ENCODE results near the gene PNPT1. TPM values are rescaled to one million over a fixed set of nuclear protein-coding genes. Genes with fewer than 3 reads are reported as not detected.

The PNPT1 gene
- total and polyA plus RNA-seq, 2 donors from 2014 or later = 9.0 to 19.8 TPM

DNA sequence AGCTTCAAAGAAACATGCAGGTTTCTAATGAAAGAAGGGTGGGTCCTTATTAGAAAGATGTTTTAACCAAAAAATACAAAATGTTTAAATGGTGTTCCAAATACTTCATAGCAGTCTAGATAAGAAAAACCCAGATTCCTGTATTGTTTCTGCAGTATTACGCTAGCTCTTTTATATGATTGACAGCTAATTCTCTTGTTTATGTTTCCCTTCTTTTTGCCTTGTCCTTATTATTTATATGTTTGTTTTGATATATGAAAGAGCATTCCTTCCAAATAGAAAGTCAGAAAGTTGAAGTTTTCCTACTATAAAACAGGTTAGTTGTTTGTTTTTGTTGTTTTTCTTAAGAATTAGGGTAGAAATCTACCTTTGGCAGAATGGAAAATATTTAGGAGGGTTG lies 41.1 kb upstream of the PNPT1 start:
- no peaks in the 10 kb centered on the region for H3K4me1 ChIP-seq (ENCODE audit: control insufficient read depth in 2 of 3, insufficient read depth in 2 of 3, low read depth in 1 of 3, low read length in 3 of 3)
- DNase-seq = no peak
- H3K4me3 ChIP-seq (ENCODE audit: low read length in 3 of 3) = no peak overlapping the region
- H3K36me3 ChIP-seq (ENCODE audit: control insufficient read depth in 2 of 3, insufficient read depth in 3 of 3, low read length in 3 of 3) = no peaks in the 10 kb centered on the region
- no peaks in the 10 kb centered on the region for H3K27me3 ChIP-seq (ENCODE audit: control insufficient read depth, insufficient read depth, low read length)
- TF ChIP-seq, protein P1, sequence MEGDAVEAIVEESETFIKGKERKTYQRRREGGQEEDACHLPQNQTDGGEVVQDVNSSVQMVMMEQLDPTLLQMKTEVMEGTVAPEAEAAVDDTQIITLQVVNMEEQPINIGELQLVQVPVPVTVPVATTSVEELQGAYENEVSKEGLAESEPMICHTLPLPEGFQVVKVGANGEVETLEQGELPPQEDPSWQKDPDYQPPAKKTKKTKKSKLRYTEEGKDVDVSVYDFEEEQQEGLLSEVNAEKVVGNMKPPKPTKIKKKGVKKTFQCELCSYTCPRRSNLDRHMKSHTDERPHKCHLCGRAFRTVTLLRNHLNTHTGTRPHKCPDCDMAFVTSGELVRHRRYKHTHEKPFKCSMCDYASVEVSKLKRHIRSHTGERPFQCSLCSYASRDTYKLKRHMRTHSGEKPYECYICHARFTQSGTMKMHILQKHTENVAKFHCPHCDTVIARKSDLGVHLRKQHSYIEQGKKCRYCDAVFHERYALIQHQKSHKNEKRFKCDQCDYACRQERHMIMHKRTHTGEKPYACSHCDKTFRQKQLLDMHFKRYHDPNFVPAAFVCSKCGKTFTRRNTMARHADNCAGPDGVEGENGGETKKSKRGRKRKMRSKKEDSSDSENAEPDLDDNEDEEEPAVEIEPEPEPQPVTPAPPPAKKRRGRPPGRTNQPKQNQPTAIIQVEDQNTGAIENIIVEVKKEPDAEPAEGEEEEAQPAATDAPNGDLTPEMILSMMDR (IDR thresholded peaks at IDR 0.05; ENCODE audit: borderline replicate concordance, extremely low read depth, insufficient read depth) = no peak
- intact Hi-C loops (cut with DNase I) = no loop called here
- H3K9ac ChIP-seq (ENCODE audit: low read length in 3 of 3) = no peak overlapping the region
- FAIRE-seq = no peak
- H3K9me3 ChIP-seq (ENCODE audit: control insufficient read depth in 2 of 3, insufficient read depth in 1 of 3, low read length in 3 of 3) = no peaks in the 10 kb centered on the region
- H3K27ac ChIP-seq (ENCODE audit: low read depth in 2 of 2, low read length in 2 of 2) = no peak overlapping the region

DNA sequence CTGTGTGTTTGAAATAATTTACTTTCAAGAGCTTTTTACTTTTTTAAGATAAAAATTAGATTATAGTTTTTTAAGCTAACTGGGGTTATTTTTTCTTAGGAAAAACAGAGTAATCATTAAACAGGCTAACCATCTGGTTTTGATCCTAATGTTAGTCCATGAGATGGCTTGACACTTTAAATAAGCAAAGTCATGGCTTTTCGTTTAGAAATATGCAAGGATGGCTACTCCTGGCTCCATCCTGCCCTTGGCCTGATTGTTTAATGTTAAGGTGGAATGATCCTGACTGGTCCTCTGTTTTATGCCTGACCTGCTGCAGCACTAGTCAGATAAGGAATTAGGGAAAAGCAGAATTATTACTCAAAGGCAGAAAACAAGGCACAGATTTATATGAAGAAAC lies 39.7 kb upstream of the PNPT1 start:
- Histone ChIP-seq H3K9me3 (ENCODE audit: control insufficient read depth in 2 of 3, insufficient read depth in 1 of 3, low read length in 3 of 3) (no peaks in the 10 kb centered on the region), H3K9ac (ENCODE audit: low read length in 3 of 3) (no peak overlapping the region), H3K4me1 (ENCODE audit: control insufficient read depth in 2 of 3, insufficient read depth in 2 of 3, low read depth in 1 of 3, low read length in 3 of 3) (no peaks in the 10 kb centered on the region), H3K27me3 (ENCODE audit: control insufficient read depth, insufficient read depth, low read length) (no peaks in the 10 kb centered on the region), H3K4me3 (ENCODE audit: low read length in 3 of 3) (no peak overlapping the region), H3K36me3 (ENCODE audit: control insufficient read depth in 2 of 3, insufficient read depth in 3 of 3, low read length in 3 of 3) (no peaks in the 10 kb centered on the region), H3K27ac (ENCODE audit: low read depth in 2 of 2, low read length in 2 of 2) (no peak overlapping the region)
- no peak for DNase-seq
- no peak for FAIRE-seq
- TF ChIP-seq, protein P1 (IDR thresholded peaks at IDR 0.05; ENCODE audit: borderline replicate concordance, extremely low read depth, insufficient read depth) = no peak
- intact Hi-C loops (cut with DNase I) = no loop called here

DNA sequence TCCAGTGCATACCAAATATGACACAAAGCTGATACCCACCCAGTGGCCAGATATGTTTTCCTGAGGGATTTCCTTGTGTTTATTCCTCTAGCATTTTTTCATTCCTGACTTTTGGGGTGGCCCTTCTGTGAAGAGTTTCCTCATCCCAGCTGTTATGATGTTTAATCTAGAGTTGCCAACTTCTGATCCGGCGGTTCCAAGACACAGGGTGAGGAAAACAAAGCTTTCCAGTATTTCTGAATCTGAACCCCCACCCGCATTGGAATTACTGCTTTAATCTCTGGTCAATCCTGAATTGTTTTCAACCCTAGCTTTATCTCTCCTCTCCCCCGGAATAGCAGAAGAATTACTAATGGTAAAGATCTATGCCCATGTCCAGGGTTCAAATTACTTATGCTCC lies 39.2 kb upstream of the PNPT1 start:
- no peak for FAIRE-seq
- H3K4me3 ChIP-seq (ENCODE audit: low read length in 3 of 3) = no peak overlapping the region
- no peak for DNase-seq
- H3K27me3 ChIP-seq (ENCODE audit: control insufficient read depth, insufficient read depth, low read length) = no peaks in the 10 kb centered on the region
- intact Hi-C loops (cut with DNase I) = no loop called here
- no peaks in the 10 kb centered on the region for H3K4me1 ChIP-seq (ENCODE audit: control insufficient read depth in 2 of 3, insufficient read depth in 2 of 3, low read depth in 1 of 3, low read length in 3 of 3)
- H3K27ac ChIP-seq (ENCODE audit: low read depth in 2 of 2, low read length in 2 of 2) = no peak overlapping the region
- no peaks in the 10 kb centered on the region for H3K36me3 ChIP-seq (ENCODE audit: control insufficient read depth in 2 of 3, insufficient read depth in 3 of 3, low read length in 3 of 3)
- H3K9ac ChIP-seq (ENCODE audit: low read length in 3 of 3) = no peak overlapping the region
- H3K9me3 ChIP-seq (ENCODE audit: control insufficient read depth in 2 of 3, insufficient read depth in 1 of 3, low read length in 3 of 3) = no peaks in the 10 kb centered on the region
- TF ChIP-seq, protein P1 (IDR thresholded peaks at IDR 0.05; ENCODE audit: borderline replicate concordance, extremely low read depth, insufficient read depth) = no peak

DNA sequence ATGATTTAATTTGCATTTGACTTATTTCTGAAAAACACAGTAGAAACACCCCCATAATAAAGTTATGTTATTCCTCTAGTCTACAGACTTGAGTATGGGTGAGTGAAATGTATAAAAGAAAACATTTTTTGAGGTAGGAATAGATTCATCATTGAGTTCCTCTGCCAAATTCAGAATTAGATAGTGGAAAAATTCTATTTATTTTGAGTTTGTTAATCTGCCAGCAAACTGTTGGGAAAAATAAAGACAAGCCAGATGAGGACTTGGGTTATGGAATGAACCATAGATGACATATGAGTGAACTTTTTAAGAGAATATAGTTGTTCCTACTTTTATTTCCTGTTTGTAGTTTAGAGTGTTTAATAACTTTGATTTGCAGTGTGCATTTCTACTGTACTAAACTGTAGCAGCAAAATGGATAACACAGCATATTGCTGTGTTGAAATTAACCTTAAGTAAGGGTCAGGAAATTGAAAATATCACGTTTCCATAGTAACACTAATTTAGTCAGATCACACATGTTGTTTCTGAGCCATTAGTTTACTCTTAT lies 35.6 kb upstream of the PNPT1 start:
- TF ChIP-seq, protein P1 (IDR thresholded peaks at IDR 0.05; ENCODE audit: borderline replicate concordance, extremely low read depth, insufficient read depth) = no peak
- Histone ChIP-seq H3K4me1 (ENCODE audit: control insufficient read depth in 2 of 3, insufficient read depth in 2 of 3, low read depth in 1 of 3, low read length in 3 of 3) (no peaks in the 10 kb centered on the region), H3K9me3 (ENCODE audit: control insufficient read depth in 2 of 3, insufficient read depth in 1 of 3, low read length in 3 of 3) (no peaks in the 10 kb centered on the region), H3K9ac (ENCODE audit: low read length in 3 of 3) (no peak overlapping the region), H3K27ac (ENCODE audit: low read depth in 2 of 2, low read length in 2 of 2) (no peak overlapping the region), H3K27me3 (ENCODE audit: control insufficient read depth, insufficient read depth, low read length) (no peaks in the 10 kb centered on the region), H3K4me3 (ENCODE audit: low read length in 3 of 3) (no peak overlapping the region), H3K36me3 (ENCODE audit: control insufficient read depth in 2 of 3, insufficient read depth in 3 of 3, low read length in 3 of 3) (no peaks in the 10 kb centered on the region)
- intact Hi-C loops (cut with DNase I) = loop anchor here (10.0 kb wide), 1 partner anchor 286 kb away; no protein-coding TSS in a partner anchor
- no peak for DNase-seq
- no peak for FAIRE-seq
